Mesenchymal stem cell (in vitro differentiated cells and primary cell): ENCODE measurements around the gene CD8A.

Experiments
- DNase-seq: peaks from one replicate; pipeline ENCODE4 v3.0.0-alpha.2; 2013
- H2AFZ ChIP-seq: one replicate; pipeline ENCODE4 v1.6.1; 2013; ENCODE audit warnings: low read depth, mild to moderate bottlenecking, control low read depth, inconsistent platforms, low read length, moderate library complexity
- H2AK5ac ChIP-seq: 2 replicates; pipeline ENCODE4 v1.6.1; 2013; ENCODE audit warnings: low read length, moderate library complexity, mild to moderate bottlenecking, inconsistent platforms; ENCODE audit not compliant: severe bottlenecking
- H2BK120ac ChIP-seq: one replicate; pipeline ENCODE4 v1.6.1; 2013; ENCODE audit warnings: low read depth, mild to moderate bottlenecking, inconsistent platforms, low read length, moderate library complexity
- H2BK12ac ChIP-seq, 2 experiments: one replicate each; pipeline ENCODE4 v1.6.1; 2013; ENCODE audit warnings: inconsistent platforms in 2 of 2, low read length in 2 of 2, mild to moderate bottlenecking in 2 of 2, moderate library complexity in 2 of 2, control low read depth in 1 of 2
- H2BK15ac ChIP-seq: one replicate; pipeline ENCODE4 v1.6.1; 2013; ENCODE audit warnings: mild to moderate bottlenecking, low read depth, inconsistent platforms; ENCODE audit not compliant: poor library complexity, severe bottlenecking
- H2BK5ac ChIP-seq: 2 replicates; pipeline ENCODE4 v1.6.1; 2013; ENCODE audit warnings: low read depth, mild to moderate bottlenecking, low read length, control low read depth, inconsistent platforms; ENCODE audit not compliant: poor library complexity, severe bottlenecking
- H3K14ac ChIP-seq, 2 experiments: one replicate each; pipeline ENCODE4 v1.6.1; 2013; ENCODE audit warnings: inconsistent platforms in 2 of 2, low read length in 2 of 2, control low read depth in 1 of 2, mild to moderate bottlenecking in 1 of 2, moderate library complexity in 1 of 2
- H3K18ac ChIP-seq, 2 experiments: one replicate each; pipeline ENCODE4 v1.6.1; 2013; ENCODE audit warnings: inconsistent platforms in 2 of 2, low read length in 2 of 2, control low read depth in 1 of 2, low read depth in 1 of 2, mild to moderate bottlenecking in 1 of 2
- H3K23ac ChIP-seq, 2 experiments: one replicate each; pipeline ENCODE4 v1.6.1; 2013; ENCODE audit warnings: inconsistent platforms in 2 of 2, low read length in 2 of 2, mild to moderate bottlenecking in 2 of 2, moderate library complexity in 2 of 2, control low read depth in 1 of 2
- H3K27ac ChIP-seq: 2 replicates; pipeline ENCODE4 v1.5.1; 2013; ENCODE audit warnings: mild to moderate bottlenecking, moderate library complexity, low read length, control low read depth, inconsistent platforms; ENCODE audit not compliant: poor library complexity, severe bottlenecking
- H3K27me3 ChIP-seq, 2 experiments: 2 replicates each; pipeline versions ENCODE4 v1.6.1 to v1.7.0; 2013; ENCODE audit warnings: low read length in 2 of 2, mild to moderate bottlenecking in 2 of 2, moderate library complexity in 2 of 2, control low read depth in 1 of 2, inconsistent platforms in 1 of 2; ENCODE audit not compliant: control insufficient read depth in 1 of 2, insufficient read depth in 1 of 2
- H3K36me3 ChIP-seq, 2 experiments: 2 replicates each; pipeline versions ENCODE4 v1.6.1 to v1.7.0; 2013; ENCODE audit warnings: low read length in 2 of 2, control low read depth in 1 of 2, inconsistent platforms in 1 of 2, low read depth in 1 of 2, mild to moderate bottlenecking in 1 of 2; ENCODE audit not compliant: insufficient read depth in 2 of 2, control insufficient read depth in 1 of 2
- H3K4ac ChIP-seq, 2 experiments: one replicate each; pipeline ENCODE4 v1.6.1; 2013; ENCODE audit warnings: inconsistent platforms in 2 of 2, low read length in 2 of 2, mild to moderate bottlenecking in 2 of 2, moderate library complexity in 2 of 2, control low read depth in 1 of 2, low read depth in 1 of 2
- H3K4me1 ChIP-seq: 2 replicates; pipeline ENCODE4 v1.6.1; 2013; ENCODE audit warnings: low read depth, low read length, control low read depth; ENCODE audit not compliant: control insufficient read depth, insufficient read depth
- H3K4me2 ChIP-seq: 2 replicates; pipeline ENCODE4 v1.6.1; 2013; ENCODE audit warnings: low read length, mild to moderate bottlenecking, inconsistent platforms; ENCODE audit not compliant: poor library complexity, severe bottlenecking
- H3K4me3 ChIP-seq, 2 experiments: 2 replicates each; pipeline versions ENCODE4 v1.5.1 to v1.7.0; 2013; ENCODE audit warnings: low read length in 2 of 2, mild to moderate bottlenecking in 2 of 2, control low read depth in 1 of 2, low read depth in 1 of 2; ENCODE audit not compliant: insufficient read depth in 1 of 2
- H3K79me1 ChIP-seq: replicated peaks from 2 replicates; pipeline ENCODE4 v1.6.1; 2013; ENCODE audit warnings: mild to moderate bottlenecking, control low read depth, low read length, inconsistent platforms; ENCODE audit not compliant: poor library complexity, severe bottlenecking
- H3K9ac ChIP-seq: 2 replicates; pipeline ENCODE4 v1.7.0; 2013; ENCODE audit warnings: mild to moderate bottlenecking, low read length, moderate library complexity
- H3K9me3 ChIP-seq: 2 replicates; pipeline ENCODE4 v1.7.0; 2013; ENCODE audit warnings: mild to moderate bottlenecking, low read length; ENCODE audit not compliant: control insufficient read depth
- H4K8ac ChIP-seq: one replicate; pipeline ENCODE4 v1.6.1; 2013; ENCODE audit warnings: inconsistent platforms, mild to moderate bottlenecking, low read length, moderate library complexity
- H4K91ac ChIP-seq: one replicate; pipeline ENCODE4 v1.6.1; 2013; ENCODE audit warnings: mild to moderate bottlenecking, low read length, inconsistent platforms
- WGBS: methylation state at CpG from one replicate; pipeline ENCODE4 v1.1.7; 2013; ENCODE audit warnings: mixed read lengths; 5-methylcytosine and 5-hydroxymethylcytosine counted together

The CD8A gene

DNA sequence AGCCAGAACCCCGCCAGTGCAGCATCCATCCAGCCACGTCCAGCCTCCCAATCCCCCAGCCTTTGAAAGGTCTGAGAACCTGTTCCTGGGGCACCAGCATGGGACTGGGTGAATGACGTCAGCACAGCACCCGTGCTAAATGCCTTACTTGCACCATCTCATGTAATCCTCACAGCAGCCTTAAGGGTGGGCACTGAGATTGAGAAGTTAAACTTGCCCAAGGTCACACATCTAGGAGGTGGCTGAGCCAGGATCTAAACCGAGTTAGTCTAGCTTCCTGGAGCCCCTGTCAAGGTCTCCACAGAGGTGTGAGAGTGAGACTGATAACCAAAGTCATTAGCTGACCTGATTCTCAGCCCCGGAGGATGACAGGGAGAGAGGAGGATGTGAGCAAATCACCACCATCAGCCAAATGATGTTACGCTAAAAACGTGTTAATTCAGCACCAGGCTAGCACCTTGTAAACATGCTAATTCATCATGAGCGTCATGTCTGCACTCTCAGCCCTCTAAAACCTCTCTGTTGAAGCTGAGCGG, 4.6 kb downstream of the CD8A start:
- no peak overlapping the region for H3K4me3 ChIP-seq
- H2AK5ac ChIP-seq, result no peak overlapping the region
- H3K23ac ChIP-seq, result no peak overlapping the region
- peaks cover 60 to 68% of the 10 kb centered on the region in 2 experiments for H3K27me3 ChIP-seq
- DNase-seq, result no peak
- H3K27ac ChIP-seq, result no peak overlapping the region
- no peak overlapping the region for H2BK12ac ChIP-seq
- H4K8ac ChIP-seq, result no peak overlapping the region
- H3K9ac ChIP-seq, result no peak overlapping the region
- no peaks in the 10 kb centered on the region for H3K79me1 ChIP-seq
- H2BK120ac ChIP-seq, result no peak overlapping the region
- H3K4me1 ChIP-seq, result peaks cover 11% of the 10 kb centered on the region
- H2BK15ac ChIP-seq, result no peak overlapping the region
- H3K18ac ChIP-seq, result no peak overlapping the region
- H3K4ac ChIP-seq, result no peak overlapping the region
- H3K9me3 ChIP-seq, result no peaks in the 10 kb centered on the region
- 35% methylated on average over 9 of the region's 10 CpGs for WGBS
- H2AFZ ChIP-seq, result no peak overlapping the region
- no peak overlapping the region for H3K4me2 ChIP-seq
- no peaks in the 10 kb centered on the region for H3K36me3 ChIP-seq
- no peak overlapping the region for H3K14ac ChIP-seq
- H4K91ac ChIP-seq, result no peak overlapping the region
- no peak overlapping the region for H2BK5ac ChIP-seq

DNA sequence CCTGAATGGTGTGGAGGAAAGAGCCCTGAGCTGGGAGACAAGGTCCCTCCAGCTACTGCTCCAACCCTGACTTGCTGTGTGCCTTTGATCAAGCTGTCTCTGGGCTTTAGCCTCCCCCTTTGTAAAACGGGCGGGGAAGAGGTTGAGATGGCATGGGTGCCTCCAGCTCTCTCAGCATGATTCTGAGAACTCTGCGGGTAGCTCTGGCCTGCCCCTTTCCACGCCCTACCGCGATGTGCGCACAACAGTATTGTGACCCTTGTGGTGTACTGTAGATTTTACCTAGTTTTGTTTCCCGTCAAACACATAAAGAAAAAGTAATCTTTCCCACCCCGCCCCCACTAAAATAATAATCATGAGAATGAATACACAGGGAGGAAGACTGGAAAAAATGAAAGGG, 5.3 kb downstream of the CD8A start:
- no peak for DNase-seq
- Histone ChIP-seq H3K18ac (no peak overlapping the region), H3K36me3 (no peaks in the 10 kb centered on the region), H2BK5ac (no peak overlapping the region), H3K27ac (no peak overlapping the region), H2BK120ac (no peak overlapping the region), H3K4me1 (peaks cover 5% of the 10 kb centered on the region), H2BK15ac (no peak overlapping the region), H3K79me1 (no peaks in the 10 kb centered on the region), H4K91ac (no peak overlapping the region), H3K9ac (no peak overlapping the region), H3K4me3 (no peak overlapping the region), H2AFZ (no peak overlapping the region), H3K4ac (no peak overlapping the region), H3K23ac (no peak overlapping the region), H3K27me3 (peaks cover 55 to 64% of the 10 kb centered on the region in 2 experiments), H3K4me2 (no peak overlapping the region), H2AK5ac (no peak overlapping the region), H3K14ac (no peak overlapping the region), H2BK12ac (no peak overlapping the region), H4K8ac (no peak overlapping the region), H3K9me3 (no peaks in the 10 kb centered on the region)
- WGBS, result 76% methylated on average over 7 of the region's 9 CpGs

- peaks cover 38 to 47% of the 10 kb centered on the region in 2 experiments for H3K27me3 ChIP-seq
- no peak overlapping the region for H3K14ac ChIP-seq
- no peak overlapping the region for H3K4me2 ChIP-seq
- H3K18ac ChIP-seq, result no peak overlapping the region
- H2BK5ac ChIP-seq, result no peak overlapping the region
- H2AFZ ChIP-seq, result no peak overlapping the region
- DNase-seq, result no peak
- no peak overlapping the region for H4K8ac ChIP-seq
- no peak overlapping the region for H4K91ac ChIP-seq
- H3K27ac ChIP-seq, result no peak overlapping the region
- no peaks in the 10 kb centered on the region for H3K9me3 ChIP-seq
- H2AK5ac ChIP-seq, result no peak overlapping the region
- no peak overlapping the region for H2BK15ac ChIP-seq
- whole genome bisulfite sequencing, result 90% methylated on average over 6 of the region's 8 CpGs
- H3K4me1 ChIP-seq, result no peaks in the 10 kb centered on the region
- H3K4me3 ChIP-seq, result no peak overlapping the region
- H2BK120ac ChIP-seq, result no peak overlapping the region
- H2BK12ac ChIP-seq, result no peak overlapping the region
- no peak overlapping the region for H3K23ac ChIP-seq
- H3K79me1 ChIP-seq, result no peaks in the 10 kb centered on the region
- H3K36me3 ChIP-seq, result no peaks in the 10 kb centered on the region
- no peak overlapping the region for H3K4ac ChIP-seq
- no peak overlapping the region for H3K9ac ChIP-seq
Measured at GRCh38 chr2:86783615-86784339, 6.9 kb downstream of the CD8A start.

DNA sequence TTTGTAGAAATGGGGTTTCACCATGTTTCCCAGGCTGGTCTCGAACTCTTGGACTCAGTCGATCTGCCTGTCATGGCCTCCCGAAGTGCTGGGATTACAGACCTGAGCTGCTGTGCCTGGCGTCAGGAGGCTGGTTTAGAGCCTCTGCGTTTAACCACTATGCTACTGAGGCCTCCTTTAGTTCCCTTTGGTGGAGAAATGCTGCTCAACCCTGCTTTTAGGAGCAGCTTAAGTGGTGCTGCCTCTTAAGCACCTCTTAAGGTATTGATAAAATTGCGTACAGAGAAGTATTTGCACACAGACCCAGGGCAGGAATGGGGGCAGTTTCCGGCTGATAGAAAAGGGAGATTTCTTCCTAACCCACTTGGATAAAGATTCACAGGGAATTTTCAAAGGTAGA, 8.0 kb downstream of the CD8A start:
- no peak overlapping the region for H3K4ac ChIP-seq
- H3K36me3 ChIP-seq, result peaks cover 0 to 4% of the 10 kb centered on the region in 2 experiments
- no peaks in the 10 kb centered on the region for H3K79me1 ChIP-seq
- no peak overlapping the region for H2BK120ac ChIP-seq
- H3K18ac ChIP-seq, result no peak overlapping the region
- H3K27ac ChIP-seq, result no peak overlapping the region
- no peak overlapping the region for H2AK5ac ChIP-seq
- H2BK15ac ChIP-seq, result no peak overlapping the region
- no peak overlapping the region for H4K91ac ChIP-seq
- H3K27me3 ChIP-seq, result peaks cover 29 to 38% of the 10 kb centered on the region in 2 experiments
- H2AFZ ChIP-seq, result no peak overlapping the region
- H3K9ac ChIP-seq, result no peak overlapping the region
- H3K4me2 ChIP-seq, result no peak overlapping the region
- no peak overlapping the region for H2BK12ac ChIP-seq
- no peak overlapping the region for H3K4me3 ChIP-seq
- H3K4me1 ChIP-seq, result no peaks in the 10 kb centered on the region
- no peak for DNase-seq
- no peak overlapping the region for H4K8ac ChIP-seq
- WGBS, result 84% methylated on average over 6 of the region's 7 CpGs
- no peak overlapping the region for H2BK5ac ChIP-seq
- no peak overlapping the region for H3K14ac ChIP-seq
- H3K23ac ChIP-seq, result no peak overlapping the region
- no peaks in the 10 kb centered on the region for H3K9me3 ChIP-seq
